LNCAP (cell line): ENCODE data around the gene PLA2G2A.

Source experiments
- TF ChIP-seq, protein P1 (sequence below): fragments of 450-650 bp; IDR thresholded peaks from 2 replicates; pipeline ENCODE4 v1.5.1; 2017; ENCODE audit warnings: mild to moderate bottlenecking

PLA2G2A gene

DNA sequence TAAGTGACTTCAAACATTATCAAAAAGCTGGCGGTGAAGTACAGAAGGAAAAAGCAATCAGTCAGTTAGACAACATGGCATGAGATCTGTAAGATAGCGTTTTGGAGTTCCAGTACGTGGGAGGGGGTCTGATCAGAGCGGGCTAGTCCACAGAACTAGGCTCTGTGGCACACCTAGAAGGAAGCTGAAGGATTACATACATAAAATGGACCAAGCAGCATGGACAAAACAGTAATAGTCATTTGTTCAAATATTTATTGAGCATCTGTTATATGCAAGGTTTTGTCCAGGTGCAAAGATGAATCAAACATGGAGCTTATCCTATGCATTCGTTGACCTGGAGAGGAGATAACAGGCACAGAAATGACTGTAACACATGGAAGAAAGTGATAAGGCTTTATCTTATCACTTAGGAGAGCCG is 33.1 kb downstream of the PLA2G2A start:
- TF ChIP-seq, protein P1, sequence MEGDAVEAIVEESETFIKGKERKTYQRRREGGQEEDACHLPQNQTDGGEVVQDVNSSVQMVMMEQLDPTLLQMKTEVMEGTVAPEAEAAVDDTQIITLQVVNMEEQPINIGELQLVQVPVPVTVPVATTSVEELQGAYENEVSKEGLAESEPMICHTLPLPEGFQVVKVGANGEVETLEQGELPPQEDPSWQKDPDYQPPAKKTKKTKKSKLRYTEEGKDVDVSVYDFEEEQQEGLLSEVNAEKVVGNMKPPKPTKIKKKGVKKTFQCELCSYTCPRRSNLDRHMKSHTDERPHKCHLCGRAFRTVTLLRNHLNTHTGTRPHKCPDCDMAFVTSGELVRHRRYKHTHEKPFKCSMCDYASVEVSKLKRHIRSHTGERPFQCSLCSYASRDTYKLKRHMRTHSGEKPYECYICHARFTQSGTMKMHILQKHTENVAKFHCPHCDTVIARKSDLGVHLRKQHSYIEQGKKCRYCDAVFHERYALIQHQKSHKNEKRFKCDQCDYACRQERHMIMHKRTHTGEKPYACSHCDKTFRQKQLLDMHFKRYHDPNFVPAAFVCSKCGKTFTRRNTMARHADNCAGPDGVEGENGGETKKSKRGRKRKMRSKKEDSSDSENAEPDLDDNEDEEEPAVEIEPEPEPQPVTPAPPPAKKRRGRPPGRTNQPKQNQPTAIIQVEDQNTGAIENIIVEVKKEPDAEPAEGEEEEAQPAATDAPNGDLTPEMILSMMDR = no peak

DNA sequence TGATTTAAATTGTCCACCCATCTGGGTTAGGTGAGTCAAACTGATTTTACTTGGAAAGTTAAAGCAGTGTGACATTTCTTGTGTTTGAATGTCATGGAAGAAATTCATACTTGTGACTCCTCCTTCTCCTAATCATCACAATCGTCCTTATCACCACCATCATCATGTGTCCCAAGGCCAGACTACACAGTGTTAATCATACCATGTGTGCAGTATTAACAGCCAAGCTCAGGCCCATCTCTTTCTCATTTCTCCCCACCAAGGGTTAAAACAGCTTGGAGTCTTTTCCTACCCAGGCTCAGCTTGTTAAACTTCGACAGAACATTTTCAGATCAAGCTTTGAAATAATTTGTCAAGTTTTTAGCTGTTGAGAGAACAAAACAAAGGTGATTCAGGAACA is 33.5 kb downstream of the PLA2G2A start:
- TF ChIP-seq, protein P1 = no peak

DNA sequence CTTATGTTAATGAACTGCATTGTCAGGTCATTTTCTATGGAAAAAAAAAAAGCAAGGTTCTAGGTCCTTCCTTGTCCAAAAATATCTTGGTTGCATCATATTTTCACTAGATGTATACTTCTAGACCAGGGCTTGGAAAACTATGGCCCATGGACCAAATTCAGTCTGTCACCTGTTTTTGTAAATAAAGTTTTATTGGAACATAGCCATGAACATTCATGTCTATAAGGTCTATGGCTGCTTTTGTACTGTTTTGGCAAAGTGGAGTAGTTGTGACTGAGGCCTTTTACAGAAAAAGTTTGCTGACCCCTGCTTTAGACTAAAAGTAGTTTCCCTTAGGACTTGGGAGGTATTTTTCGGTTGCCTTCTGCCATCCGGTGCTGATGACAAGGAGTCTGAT is 36.8 kb downstream of the PLA2G2A start:
- TF ChIP-seq, protein P1 = no peak

DNA sequence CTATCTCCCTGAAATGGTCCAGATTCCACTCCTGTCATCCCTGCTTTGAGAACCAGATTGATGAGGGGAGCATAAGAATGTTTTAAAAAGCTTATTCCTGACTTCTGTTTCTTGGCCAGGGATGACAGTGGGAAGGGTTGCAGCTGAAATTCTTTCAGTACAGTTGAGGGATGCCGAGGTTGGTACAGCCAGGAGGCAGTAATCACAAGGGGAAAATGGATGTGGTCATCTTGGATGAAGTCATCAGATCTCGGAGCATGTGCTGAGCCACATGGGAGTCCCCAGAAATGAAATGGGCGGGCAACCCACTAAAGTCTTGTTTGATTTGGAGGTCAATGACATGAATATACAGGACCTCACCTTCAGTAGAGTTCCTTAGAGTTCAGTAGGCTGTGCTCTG is 37.3 kb downstream of the PLA2G2A start:
- TF ChIP-seq, protein P1 = no peak

DNA sequence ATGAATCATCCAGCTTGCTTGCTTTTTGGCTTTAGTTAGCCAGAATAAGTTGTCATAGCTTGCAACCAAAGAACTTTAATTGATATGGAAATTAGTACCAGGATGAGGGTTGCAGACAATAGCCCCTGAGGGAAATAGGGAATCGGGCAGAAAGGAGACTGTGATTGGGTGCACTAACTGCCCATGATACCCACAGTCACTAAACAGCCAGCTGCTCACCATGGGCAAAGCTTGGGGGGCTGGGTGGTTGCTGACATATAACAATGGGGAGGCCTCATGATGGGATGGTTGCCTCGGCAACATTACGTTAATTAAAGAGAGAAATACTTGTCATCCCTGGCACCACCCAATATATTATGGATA is 38.2 kb downstream of the PLA2G2A start:
- TF ChIP-seq, protein P1 = no peak

DNA sequence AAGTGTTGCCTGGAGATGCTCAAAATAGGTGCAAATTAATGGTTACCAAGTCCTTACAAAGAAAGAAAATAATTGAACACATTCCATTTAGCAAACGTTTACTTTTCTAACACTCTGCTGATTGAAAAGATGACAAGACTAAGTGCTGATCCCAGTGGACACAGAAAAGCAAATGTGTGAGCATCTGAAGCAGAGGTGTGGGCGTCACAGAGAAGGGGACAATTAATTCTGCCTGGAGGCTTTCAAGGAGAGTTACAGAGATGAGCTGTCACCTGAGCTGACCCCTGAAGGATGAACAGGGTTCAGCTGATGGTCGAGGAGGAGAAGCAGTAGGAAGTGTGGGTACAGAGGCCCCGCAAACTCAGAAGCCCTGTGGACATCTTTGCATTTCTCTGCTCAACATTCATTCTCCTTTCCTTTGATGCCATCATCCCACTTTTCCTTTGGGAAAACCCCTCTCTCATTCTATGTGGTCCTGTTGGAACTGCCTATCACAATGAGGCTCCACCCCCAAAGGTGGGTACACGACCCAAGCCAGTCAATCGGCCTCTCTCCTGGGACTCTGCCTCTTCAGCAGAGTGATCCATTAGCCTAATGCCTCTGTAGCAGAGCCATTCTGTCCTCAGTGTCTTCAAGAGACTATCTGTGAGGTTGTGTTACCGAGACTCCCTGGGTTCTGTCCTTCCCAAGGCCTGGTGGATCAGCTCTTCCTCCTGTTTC is 38.8 kb downstream of the PLA2G2A start:
- TF ChIP-seq, protein P1 = no peak

DNA sequence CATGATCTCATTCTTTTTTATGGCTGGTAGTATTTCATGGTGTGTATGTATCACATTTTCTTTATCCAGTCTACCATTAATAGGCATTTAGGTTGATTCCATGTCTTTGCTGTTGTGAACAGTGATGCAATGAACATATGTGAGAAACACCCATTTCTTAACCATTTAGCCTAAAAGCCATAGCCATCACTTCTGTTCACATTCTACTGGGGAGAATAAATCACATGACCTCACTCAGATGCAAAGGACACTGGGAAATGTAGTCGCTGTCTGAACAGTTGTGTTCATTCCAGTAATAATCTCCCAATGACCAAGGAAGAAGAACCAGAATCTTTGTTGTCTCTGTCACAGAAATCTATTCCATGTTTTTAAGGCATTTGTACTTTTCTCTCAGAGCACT is 40.9 kb downstream of the PLA2G2A start:
- TF ChIP-seq, protein P1 = no peak
